Fibroblast of skin of back (primary cell): ENCODE data around the gene KCNQ1OT1.
"Not testable (repeated sequence)": the region's sequence is repeated elsewhere in the genome, so short reads cannot be mapped to it uniquely, and the experiment has no call there.

ENCODE experiments used
- DNase-seq: peaks from one replicate; pipeline ENCODE4 v3.0.0-alpha.2; 2013

KCNQ1OT1 gene

GRCh38 chr11:2652333-2653197, 47.2 kb downstream of the KCNQ1OT1 start:
- DNase-seq: no peak

DNA sequence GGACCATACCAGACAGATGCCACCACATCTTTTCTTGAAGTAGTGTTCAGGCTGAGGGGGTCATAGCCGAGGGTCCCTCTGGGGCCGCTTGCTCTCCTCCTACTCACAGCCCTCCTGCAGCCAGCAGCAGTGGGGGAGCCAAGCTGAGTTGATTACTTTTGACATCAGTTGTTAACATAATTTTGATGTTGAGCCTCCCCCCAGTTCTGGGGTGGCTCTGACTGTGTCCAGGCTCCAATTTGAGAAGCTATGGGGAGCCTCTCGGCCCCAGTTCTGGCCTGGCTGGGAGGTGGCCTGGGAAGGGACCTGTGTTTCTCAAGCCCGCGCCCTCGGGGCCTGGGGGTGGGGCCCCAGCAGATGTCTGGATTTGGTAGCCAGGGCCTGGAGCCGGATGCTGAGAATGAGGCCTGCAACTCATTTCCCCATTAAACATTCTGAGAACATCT, 47.9 kb downstream of the KCNQ1OT1 start:
- DNase-seq: no peak

GRCh38 chr11:2651054-2651617, 48.7 kb downstream of the KCNQ1OT1 start:
- DNase-seq: no peak

GRCh38 chr11:2650343-2650867, 49.4 kb downstream of the KCNQ1OT1 start:
- DNase-seq: no peak

DNA sequence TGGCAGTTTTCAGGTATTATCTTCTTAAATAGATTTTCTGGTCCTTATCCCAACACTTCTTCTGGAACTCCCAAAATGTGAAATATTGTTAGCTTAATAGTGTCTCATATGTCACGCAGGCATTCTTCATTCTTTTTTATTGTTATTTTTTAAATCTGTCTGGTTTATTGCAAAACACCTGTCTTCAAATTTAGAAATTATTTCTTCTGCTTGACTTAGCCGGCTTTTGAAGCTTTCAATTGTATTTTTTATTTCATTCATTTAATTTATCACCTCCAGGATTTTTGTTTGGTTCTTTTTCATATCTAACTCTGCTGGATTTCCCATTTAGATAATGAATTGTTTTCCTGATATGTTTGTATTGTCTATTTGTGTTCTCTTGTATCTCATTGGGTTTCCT, 49.9 kb downstream of the KCNQ1OT1 start:
- DNase-seq: no peak

DNA sequence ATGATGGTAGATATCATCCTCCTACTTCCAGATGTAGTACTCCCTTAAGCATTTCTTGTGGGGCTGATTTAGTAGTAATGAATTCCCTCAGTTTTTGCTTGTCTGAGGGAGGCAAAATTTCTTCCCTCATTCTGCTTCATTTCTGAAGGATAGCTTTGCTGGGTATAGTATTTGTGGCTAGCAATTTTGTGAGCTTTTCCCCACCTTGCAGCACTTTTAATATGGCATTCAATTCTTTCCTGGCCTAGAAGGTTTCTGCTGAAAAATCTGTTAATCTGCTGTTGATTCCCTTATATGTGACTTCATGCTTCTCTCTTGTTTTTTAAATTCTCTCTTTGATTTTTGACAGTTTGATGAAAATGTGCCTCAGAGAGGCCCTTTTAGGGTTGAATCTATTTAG, 50.4 kb downstream of the KCNQ1OT1 start:
- DNase-seq: no peak

DNA sequence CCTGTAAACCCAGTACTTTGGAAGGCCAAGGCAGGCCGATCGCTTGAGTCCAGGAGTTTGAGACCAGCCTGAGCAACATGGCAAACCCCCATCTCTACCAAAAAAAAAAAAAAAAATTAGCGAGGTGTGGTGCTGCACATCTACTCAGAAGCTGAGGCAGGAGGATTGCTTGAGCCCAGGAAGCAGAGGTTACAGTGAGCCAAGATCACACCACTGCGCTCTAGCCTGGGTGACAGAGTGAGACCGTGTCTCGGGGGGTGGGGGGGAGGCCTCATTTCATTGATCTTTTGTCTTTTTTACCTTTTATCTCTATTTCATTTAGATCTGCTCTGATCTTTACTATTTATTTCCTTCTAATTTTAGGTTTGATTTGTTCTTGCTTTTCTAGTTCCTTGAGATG, 51.8 kb downstream of the KCNQ1OT1 start:
- no peak for DNase-seq

DNA sequence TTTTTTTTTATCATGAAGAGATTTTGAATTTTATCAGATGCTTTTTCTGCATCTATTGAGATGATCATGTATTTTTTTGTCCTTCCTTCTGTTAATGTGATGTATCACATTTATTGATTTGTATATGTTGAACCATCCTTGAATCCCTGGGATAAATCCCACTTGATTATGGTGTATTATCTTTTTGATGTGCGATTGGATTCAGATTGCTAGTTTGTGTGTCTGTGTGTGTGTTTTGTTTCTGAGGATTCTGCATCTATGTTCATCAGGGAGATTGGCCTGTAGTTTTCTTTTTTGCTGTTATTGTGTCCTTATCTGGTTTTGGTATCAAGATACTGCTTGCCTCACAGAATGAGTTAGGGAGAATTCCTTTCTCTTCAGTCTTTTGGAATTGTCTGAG, 52.6 kb downstream of the KCNQ1OT1 start:
- no peak for DNase-seq

DNA sequence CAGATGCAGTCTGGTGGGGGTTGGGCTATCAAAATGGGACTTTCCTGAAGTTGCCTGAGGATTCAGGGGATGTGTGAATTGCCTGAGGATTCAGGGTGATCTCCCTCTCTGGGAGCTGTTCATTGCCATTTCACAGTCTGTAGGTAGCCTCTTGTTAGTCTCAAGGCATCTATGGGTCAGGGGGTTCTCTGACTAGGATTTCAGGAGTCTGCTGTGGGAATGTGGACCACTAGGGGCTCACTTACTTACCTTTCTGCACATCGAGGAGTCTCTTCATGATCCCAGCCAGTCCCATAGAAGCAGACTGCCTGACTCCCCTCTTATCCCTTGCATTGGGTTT, 54.0 kb downstream of the KCNQ1OT1 start:
- no peak for DNase-seq

- DNase-seq: no peak
Observed at GRCh38 chr11:2644844-2645778, 54.7 kb downstream of the KCNQ1OT1 start.

- no peak for DNase-seq
Observed at GRCh38 chr11:2643746-2644145, 56.0 kb downstream of the KCNQ1OT1 start.

DNA sequence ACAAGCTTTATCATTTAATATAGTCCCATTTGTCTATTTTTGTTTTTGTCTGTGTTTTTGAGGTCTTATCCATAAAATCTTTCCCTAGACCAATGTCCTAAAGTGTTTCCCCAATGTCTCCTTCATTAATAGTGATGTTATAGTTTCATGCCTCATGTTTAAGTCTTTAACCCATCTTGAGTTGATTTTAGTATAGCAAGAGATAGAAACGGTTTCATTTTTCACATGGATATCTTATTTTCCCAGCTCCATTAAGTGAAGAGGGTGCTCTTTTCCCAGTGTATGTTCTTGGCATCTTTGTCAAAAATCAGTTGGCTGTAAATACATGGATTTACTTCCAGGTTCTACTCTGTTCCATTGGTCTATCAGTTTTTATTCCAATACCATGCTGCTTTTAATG, 58.2 kb downstream of the KCNQ1OT1 start:
- DNase-seq: no peak

DNA sequence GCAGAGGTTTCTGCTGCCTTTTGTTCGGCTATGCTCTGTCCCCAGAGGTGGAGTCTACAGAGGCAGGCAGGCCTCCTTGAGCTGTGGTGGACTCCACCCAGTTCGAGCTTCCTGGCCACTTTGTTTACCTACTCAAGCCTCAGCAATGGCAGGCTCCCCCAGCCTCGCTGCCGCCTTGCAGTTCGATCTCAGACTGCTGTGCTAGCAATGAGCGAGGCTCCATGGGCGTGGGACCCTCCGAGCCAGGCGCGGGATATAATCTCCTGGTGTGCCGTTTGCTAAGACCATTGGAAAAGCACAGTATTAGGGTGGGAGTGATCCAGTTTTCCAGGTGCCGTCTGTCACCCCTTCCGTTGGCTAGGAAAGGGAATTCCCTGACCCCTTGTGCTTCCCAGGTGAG, 60.0 kb downstream of the KCNQ1OT1 start:
- not testable (repeated sequence) for DNase-seq

- no peak for DNase-seq
Observed at GRCh38 chr11:2631161-2631560, 68.6 kb downstream of the KCNQ1OT1 start.

DNA sequence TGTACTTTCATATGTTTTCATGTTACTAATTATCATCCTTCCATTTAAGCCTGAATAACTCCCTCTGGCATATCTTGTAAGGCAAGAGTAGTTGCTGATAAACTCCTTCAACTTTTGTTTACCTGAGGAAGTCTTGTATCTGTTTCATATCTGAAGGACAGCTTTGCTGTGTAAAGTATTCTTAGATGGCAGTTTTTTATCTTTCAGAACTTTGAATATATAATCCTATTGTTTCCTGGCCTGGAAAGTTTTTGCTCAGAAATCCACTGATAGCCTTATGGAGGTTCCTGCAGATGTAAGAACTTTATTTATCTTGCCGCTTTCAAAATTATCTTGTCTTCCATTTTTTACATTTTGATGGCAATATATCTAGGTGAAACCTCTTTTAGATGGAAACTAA, 69.1 kb downstream of the KCNQ1OT1 start:
- DNase-seq: no peak

DNA sequence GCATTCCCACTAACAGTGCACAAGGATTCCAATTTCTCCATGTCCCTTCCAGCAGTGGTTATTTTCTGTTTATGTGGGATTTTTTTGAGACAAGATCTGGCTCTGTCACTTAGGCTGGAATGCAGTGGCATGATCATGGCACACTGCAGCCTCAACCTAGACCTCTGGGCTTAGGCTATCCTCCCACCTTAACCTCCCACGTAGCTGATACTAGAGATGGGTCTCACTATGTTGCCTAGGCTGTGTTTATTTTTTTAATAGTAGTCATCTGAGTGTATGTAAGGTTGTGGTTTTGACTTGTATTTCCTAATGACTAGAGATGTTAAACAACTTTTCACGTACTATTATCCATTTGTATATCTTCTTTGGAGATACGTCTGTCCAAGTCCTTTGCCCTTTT, 74.6 kb downstream of the KCNQ1OT1 start:
- DNase-seq: no peak

- no peak for DNase-seq
Observed at GRCh38 chr11:2621894-2622293, 77.9 kb downstream of the KCNQ1OT1 start.

DNA sequence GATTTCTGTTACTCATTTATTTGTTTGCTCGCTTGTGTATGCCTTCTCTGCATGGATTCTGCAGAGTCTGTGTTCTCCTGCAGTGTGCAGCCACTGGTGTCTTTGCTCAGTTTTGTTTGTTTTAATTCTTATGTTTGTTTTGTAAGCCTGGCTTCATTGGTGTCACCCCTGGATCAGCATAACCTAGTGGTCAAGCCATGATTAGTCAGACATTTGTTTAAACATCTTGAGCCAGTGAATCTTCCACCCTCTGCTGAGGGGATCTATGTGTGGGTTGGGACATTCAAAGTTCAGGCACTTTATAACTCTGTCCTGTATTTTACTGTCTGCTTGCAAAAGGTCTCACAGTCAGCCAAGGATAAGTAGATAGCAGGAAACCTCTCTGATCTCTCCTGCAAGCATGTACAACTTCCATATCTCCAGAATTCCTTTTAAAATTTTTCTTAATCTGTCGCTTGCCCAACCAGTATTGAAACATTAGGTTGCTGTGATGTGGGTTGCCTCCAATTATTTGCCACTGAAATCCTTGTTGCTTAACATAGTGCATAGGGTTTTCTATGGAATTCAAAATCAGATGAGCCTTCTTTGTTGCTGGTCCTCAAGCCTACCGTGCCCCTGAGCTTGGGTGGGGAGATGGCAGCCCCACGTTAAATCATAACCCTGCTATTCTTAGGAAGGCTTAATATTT, 86.8 kb downstream of the KCNQ1OT1 start:
- DNase-seq: no peak

DNA sequence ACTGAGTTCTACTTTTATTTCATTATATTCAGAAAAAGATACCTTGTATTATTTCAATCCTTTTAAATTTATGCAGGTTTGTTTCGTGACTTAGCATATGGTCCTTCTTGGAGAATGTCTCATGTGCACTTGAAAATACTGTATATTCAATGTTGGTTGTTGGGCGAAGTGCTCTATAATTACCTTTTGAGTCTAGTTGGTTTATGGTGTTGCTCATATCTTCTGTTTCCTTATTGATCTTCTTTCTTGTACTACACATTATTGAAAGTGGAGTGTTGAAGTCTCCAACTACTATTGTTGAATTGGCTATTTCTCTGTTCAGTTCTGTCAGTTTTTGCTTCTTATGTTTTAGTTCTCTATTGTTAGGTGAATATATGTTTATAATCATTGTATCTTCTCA, 90.4 kb downstream of the KCNQ1OT1 start:
- no peak for DNase-seq

DNA sequence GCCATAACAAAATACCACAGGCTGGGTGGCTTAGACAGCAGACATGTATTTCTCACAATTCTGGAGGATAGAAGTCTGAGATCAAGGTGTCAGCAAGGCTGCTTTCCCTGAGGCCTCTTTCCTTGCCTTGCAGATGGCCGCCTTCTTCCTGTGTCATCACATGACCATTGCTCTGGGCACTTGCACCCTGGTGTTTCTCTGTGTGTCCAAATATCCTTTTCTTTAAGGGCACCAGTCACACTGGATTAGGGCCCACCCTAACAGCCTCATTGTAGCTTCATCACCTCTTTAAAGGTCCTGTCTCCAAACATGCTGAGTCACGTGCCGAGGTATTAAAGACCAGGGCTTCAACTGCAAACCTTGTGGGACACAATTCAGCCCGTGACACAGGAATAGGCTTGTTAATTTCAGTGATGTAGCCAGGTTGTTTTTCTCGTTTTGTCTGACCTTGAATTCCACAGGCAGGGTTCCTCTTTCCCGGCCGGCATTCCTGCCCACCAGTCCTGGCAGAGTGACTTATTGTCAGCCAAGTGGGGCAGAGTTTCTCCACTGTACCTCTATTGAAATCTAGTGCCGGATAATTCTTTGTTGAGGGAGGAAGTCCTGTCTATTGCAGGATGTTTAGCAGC, 100.1 kb downstream of the KCNQ1OT1 start:
- no peak for DNase-seq

DNA sequence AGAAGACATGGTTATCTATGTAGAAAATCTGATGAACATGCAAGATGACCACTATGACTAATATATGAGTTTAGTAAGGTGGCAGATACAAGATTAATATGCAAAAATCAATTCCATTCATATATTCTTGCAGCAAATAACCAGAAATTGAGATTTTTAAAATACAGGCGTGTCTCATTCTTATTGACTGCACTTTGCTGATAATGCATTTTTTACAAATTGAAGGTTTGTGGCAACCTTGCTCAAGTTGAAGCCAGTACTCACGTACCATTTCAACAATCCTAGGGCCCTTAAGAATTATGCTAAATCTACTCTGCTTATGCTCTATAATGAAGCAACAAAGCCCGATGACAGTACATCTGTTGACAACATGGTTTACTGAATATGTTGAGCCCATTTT, 104.6 kb downstream of the KCNQ1OT1 start:
- no peak for DNase-seq

GRCh38 chr11:2594267-2594666, 105.5 kb downstream of the KCNQ1OT1 start:
- DNase-seq: no peak
